CD4-positive, CD25-positive, alpha-beta regulatory T cell (primary cell): ENCODE data around the gene CASKIN2. TPM values are rescaled to one million over a fixed set of nuclear protein-coding genes. Genes with fewer than 3 reads are reported as not detected.

ENCODE experiments used
- ATAC-seq, 2 donors: fragments of 150-1000 bp; cut with Tn5 transposase; one replicate each; pipeline ENCODE4 v1.10.0; 2021; ENCODE audit warnings: low read depth in 2 of 2, moderate number of reproducible peaks in 2 of 2, moderate library complexity in 1 of 2
- DNase-seq, 3 donors: peaks; one replicate each; pipeline versions ENCODE4 v3.0.0 to v3.0.0-alpha.2; 2012 to 2022; ENCODE audit warnings: mixed read lengths in 1 of 3
- H3K27ac ChIP-seq: one replicate; pipeline ENCODE4 v1.7.0; 2013; ENCODE audit warnings: mild to moderate bottlenecking, low read length; ENCODE audit not compliant: insufficient read depth, poor library complexity, severe bottlenecking
- H3K27me3 ChIP-seq: one replicate; pipeline ENCODE4 v1.7.0; 2013; ENCODE audit warnings: low read length; ENCODE audit not compliant: control insufficient read depth, insufficient read depth
- H3K36me3 ChIP-seq: one replicate; pipeline ENCODE4 v1.7.0; 2013; ENCODE audit warnings: mild to moderate bottlenecking, low read length, moderate library complexity; ENCODE audit not compliant: control insufficient read depth, insufficient read depth
- H3K4me1 ChIP-seq: 2 replicates; pipeline ENCODE4 v1.7.0; 2013; ENCODE audit warnings: mild to moderate bottlenecking, low read length; ENCODE audit not compliant: insufficient read depth, control insufficient read depth, poor library complexity, severe bottlenecking
- H3K4me3 ChIP-seq: one replicate; pipeline ENCODE4 v1.7.0; 2013; ENCODE audit warnings: low read depth, mild to moderate bottlenecking, low read length, moderate library complexity
- H3K9me3 ChIP-seq, 2 experiments: 1 replicate in 1 of 2; 2 replicates in 1 of 2; pipeline ENCODE4 v1.7.0; 2013; ENCODE audit warnings: low read length in 2 of 2, mild to moderate bottlenecking in 1 of 2, moderate library complexity in 1 of 2; ENCODE audit not compliant: control insufficient read depth in 2 of 2
- H3K27ac Mint-ChIP-seq, 3 donors: one replicate each; pipeline ENCODE4 v1.8.0; 2020 to 2022; ENCODE audit warnings: mild to moderate bottlenecking in 3 of 3, mixed read lengths in 3 of 3, moderate library complexity in 2 of 3
- H3K27me3 Mint-ChIP-seq: one replicate; pipeline ENCODE4 v1.8.0; 2022; ENCODE audit warnings: mild to moderate bottlenecking, mixed read lengths
- H3K36me3 Mint-ChIP-seq: one replicate; pipeline ENCODE4 v1.8.0; 2020; ENCODE audit warnings: mixed read lengths
- H3K4me1 Mint-ChIP-seq, 4 donors: one replicate each; pipeline ENCODE4 v1.8.0; 2020 to 2022; ENCODE audit warnings: mixed read lengths in 4 of 4, mild to moderate bottlenecking in 1 of 4
- H3K4me3 Mint-ChIP-seq, 4 donors: one replicate each; pipeline ENCODE4 v1.8.0; 2020 to 2022; ENCODE audit warnings: mild to moderate bottlenecking in 4 of 4, mixed read lengths in 4 of 4, moderate library complexity in 3 of 4
- H3K9me3 Mint-ChIP-seq, 7 donors: one replicate each; pipeline ENCODE4 v1.8.0; 2020 to 2022; ENCODE audit warnings: mixed read lengths in 7 of 7, mild to moderate bottlenecking in 3 of 7, moderate library complexity in 2 of 7
- polyA plus RNA-seq, 4 donors: library from polyadenylated mRNA; unstranded; fragments of 300-500 nt; fragmentation: Illumina TruSeq; gene quantifications; one replicate each; pipeline ENCODE4 v1.2.3, GENCODE V29; 2021
- total RNA-seq: library from RNA; stranded (reverse); gene quantifications from one replicate; pipeline ENCODE4 v1.2.3, GENCODE V29; 2022

Gene CASKIN2
- total and polyA plus RNA-seq, 5 donors from 2014 or later, result 0.24 to 0.44 TPM; not detected in 3

- peaks cover 15% of the 10 kb centered on the region for H3K27me3 Mint-ChIP-seq
- H3K4me1 Mint-ChIP-seq, result peaks cover 9 to 27% (median 15%) of the 10 kb centered on the region in 4 donors
- no peaks in the 10 kb centered on the region for H3K9me3 Mint-ChIP-seq
- DNase-seq (peak; percentile 28 to 34 (median 32)), ATAC-seq (no peak)
- peaks cover 4% of the 10 kb centered on the region for H3K36me3 ChIP-seq
- peak overlapping the region; percentile 62 to 94 (median 88) for H3K27ac Mint-ChIP-seq
- no peak overlapping the region for H3K27ac ChIP-seq
- peaks cover 37% of the 10 kb centered on the region for H3K4me1 ChIP-seq
- H3K4me3 Mint-ChIP-seq, result peak overlapping the region; percentile 77 to 90 (median 86)
- peaks cover 4% of the 10 kb centered on the region for H3K36me3 Mint-ChIP-seq
- no peaks in the 10 kb centered on the region for H3K27me3 ChIP-seq
- H3K4me3 ChIP-seq, result peak overlapping the region; percentile 77
- H3K9me3 ChIP-seq, result no peaks in the 10 kb centered on the region
Measured at GRCh38 chr17:75516619-75517296, 1.4 kb upstream of the CASKIN2 start.

DNA sequence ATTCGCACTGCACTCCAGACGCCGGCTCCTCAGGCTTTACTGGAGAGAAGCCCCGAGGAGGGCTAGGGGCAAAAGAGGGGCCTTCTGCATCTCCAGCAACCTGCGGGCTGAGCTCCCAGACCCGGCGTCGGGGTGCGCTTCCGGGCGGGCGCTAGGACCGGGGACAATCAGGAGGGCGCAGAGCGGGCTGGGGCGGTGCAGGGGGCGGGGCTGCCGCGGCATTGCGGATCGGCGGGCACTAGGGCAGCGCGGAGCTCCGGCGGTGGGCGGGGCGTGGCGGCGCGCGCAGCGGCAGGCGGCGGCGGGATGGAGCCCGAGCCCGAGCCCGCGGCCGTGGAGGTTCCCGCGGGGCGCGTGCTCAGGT lies 900 bp upstream of the CASKIN2 start, which contains the start of gene TSEN54:
TSEN54 (plus strand) TSS at position 274 of the 364 bp plus-strand sequence; CDS start at position 307, 33 bp downstream.
- peak; percentile 92 to 93 for ATAC-seq
- peak; percentile 92 to 94 (median 92) for DNase-seq
- peak within 1 kb of the TSS; percentile 62 to 94 (median 88) for H3K27ac Mint-ChIP-seq
- peak within 1 kb of the TSS; percentile 58 for H3K27ac ChIP-seq
- peaks cover 9 to 27% (median 15%) of the 10 kb centered on the region in 4 donors for H3K4me1 Mint-ChIP-seq
- H3K36me3 Mint-ChIP-seq, result peaks cover 4% of the 10 kb centered on the region
- peaks cover 15% of the 10 kb centered on the region for H3K27me3 Mint-ChIP-seq
- no peaks in the 10 kb centered on the region for H3K27me3 ChIP-seq
- H3K9me3 Mint-ChIP-seq, result no peaks in the 10 kb centered on the region
- peak within 1 kb of the TSS; percentile 77 for H3K4me3 ChIP-seq
- peak within 1 kb of the TSS; percentile 77 to 90 (median 86) for H3K4me3 Mint-ChIP-seq
- H3K36me3 ChIP-seq, result no peaks in the 10 kb centered on the region
- H3K9me3 ChIP-seq, result no peaks in the 10 kb centered on the region
- H3K4me1 ChIP-seq, result peaks cover 37% of the 10 kb centered on the region

GRCh38 chr17:75514919-75515495 lies 330 bp downstream of the CASKIN2 start:
- Mint-ChIP-seq H3K27ac (no peak overlapping the region), H3K36me3 (peaks cover 4% of the 10 kb centered on the region), H3K9me3 (no peaks in the 10 kb centered on the region), H3K4me1 (peaks cover 9 to 27% (median 15%) of the 10 kb centered on the region in 4 donors), H3K4me3 (peak overlapping the region in 3 of 4 donors; percentile 27 to 61 (median 48)), H3K27me3 (peaks cover 15% of the 10 kb centered on the region)
- Histone ChIP-seq H3K4me1 (peaks cover 37% of the 10 kb centered on the region), H3K4me3 (no peak overlapping the region), H3K36me3 (no peaks in the 10 kb centered on the region), H3K27ac (no peak overlapping the region), H3K9me3 (no peaks in the 10 kb centered on the region), H3K27me3 (no peaks in the 10 kb centered on the region)
- ATAC-seq, result no peak
- no peak for DNase-seq

DNA sequence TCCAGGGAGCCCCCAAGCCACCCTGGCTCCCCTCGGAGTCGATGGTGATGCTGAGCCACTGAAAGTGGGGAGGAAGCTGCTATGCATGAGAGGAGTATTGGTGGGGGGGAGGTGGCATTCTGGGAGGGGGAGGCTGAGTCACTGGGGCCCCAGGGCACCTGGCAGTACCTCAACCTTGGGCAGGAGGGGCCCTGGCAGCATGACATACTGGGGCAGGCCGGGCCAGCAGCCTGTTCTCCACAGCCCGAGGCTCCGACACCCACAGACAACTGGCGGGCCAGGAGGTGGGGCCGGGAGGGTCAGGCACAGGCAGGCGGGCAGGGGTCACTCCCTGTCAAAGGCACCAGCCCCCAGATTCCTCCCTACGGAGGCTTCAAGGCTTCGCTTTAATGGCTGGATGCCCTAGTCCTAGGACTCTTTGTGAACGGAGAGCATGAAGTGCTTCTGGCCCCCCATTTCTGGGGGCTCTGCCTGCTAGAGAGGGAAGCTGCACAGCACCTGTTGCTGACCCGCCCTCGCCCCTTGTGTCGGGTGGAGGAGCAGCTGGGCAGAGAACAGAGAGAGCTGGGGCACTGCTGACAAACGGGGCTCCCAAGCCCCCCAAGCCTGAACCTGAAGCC lies 928 bp downstream of the CASKIN2 start:
- Mint-ChIP-seq H3K27ac (no peak overlapping the region), H3K4me1 (peaks cover 9 to 24% (median 15%) of the 10 kb centered on the region in 4 donors), H3K9me3 (no peaks in the 10 kb centered on the region), H3K4me3 (peak overlapping the region in 3 of 4 donors; percentile 48 to 74 (median 61)), H3K36me3 (peaks cover 4% of the 10 kb centered on the region), H3K27me3 (peaks cover 15% of the 10 kb centered on the region)
- no peaks in the 10 kb centered on the region for H3K9me3 ChIP-seq
- no peak overlapping the region for H3K4me3 ChIP-seq
- no peaks in the 10 kb centered on the region for H3K27me3 ChIP-seq
- H3K36me3 ChIP-seq, result no peaks in the 10 kb centered on the region
- no peak overlapping the region for H3K27ac ChIP-seq
- no peak for DNase-seq
- no peak for ATAC-seq
- H3K4me1 ChIP-seq, result peaks cover 37% of the 10 kb centered on the region

DNA sequence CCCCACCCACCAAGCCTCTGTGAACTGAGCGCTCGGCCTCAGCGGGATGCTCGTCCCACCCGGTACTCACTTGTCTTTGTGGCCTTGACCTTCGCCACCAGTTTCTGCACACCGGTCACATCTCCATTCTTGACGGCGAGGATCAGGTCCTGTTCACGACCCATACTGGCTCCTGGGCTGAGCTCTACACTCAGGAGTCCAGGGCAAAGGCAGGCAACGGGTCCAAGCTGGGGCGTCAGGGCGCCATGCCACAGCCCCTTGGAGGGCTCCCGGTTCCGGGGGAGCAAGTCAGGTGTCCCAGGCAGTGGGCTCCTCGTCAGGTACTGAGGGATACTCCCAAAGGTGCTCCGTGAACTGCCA lies 1.7 kb downstream of the CASKIN2 start:
- Mint-ChIP-seq H3K36me3 (peaks cover 3% of the 10 kb centered on the region), H3K9me3 (no peaks in the 10 kb centered on the region), H3K27ac (no peak overlapping the region), H3K27me3 (peaks cover 15% of the 10 kb centered on the region), H3K4me3 (peak overlapping the region in 3 of 4 donors; percentile 41 to 77 (median 48)), H3K4me1 (peaks cover 7 to 17% (median 14%) of the 10 kb centered on the region in 4 donors)
- no peak overlapping the region for H3K4me3 ChIP-seq
- ATAC-seq, result no peak
- no peaks in the 10 kb centered on the region for H3K36me3 ChIP-seq
- H3K27me3 ChIP-seq, result no peaks in the 10 kb centered on the region
- DNase-seq, result no peak
- no peaks in the 10 kb centered on the region for H3K9me3 ChIP-seq
- peaks cover 32% of the 10 kb centered on the region for H3K4me1 ChIP-seq
- no peak overlapping the region for H3K27ac ChIP-seq

GRCh38 chr17:75512926-75513640 lies 2.3 kb downstream of the CASKIN2 start:
- no peaks in the 10 kb centered on the region for H3K9me3 Mint-ChIP-seq
- no peaks in the 10 kb centered on the region for H3K9me3 ChIP-seq
- no peaks in the 10 kb centered on the region for H3K27me3 ChIP-seq
- no peak for ATAC-seq
- no peak overlapping the region for H3K27ac ChIP-seq
- H3K4me1 ChIP-seq, result peaks cover 26% of the 10 kb centered on the region
- H3K36me3 Mint-ChIP-seq, result no peaks in the 10 kb centered on the region
- H3K4me1 Mint-ChIP-seq, result peaks cover 1 to 11% (median 8%) of the 10 kb centered on the region in 4 donors
- no peak overlapping the region for H3K27ac Mint-ChIP-seq
- DNase-seq, result no peak
- peak overlapping the region; percentile 41 to 80 (median 62) for H3K4me3 Mint-ChIP-seq
- H3K36me3 ChIP-seq, result no peaks in the 10 kb centered on the region
- peaks cover 15% of the 10 kb centered on the region for H3K27me3 Mint-ChIP-seq
- no peak overlapping the region for H3K4me3 ChIP-seq
